NCI-H446 (cell line): ENCODE measurements around the gene SH3BGRL2.
"Not testable (repeated sequence)": the region's sequence is repeated elsewhere in the genome, so short reads cannot be mapped to it uniquely, and the experiment has no call there.

Experiments
- DNase-seq, 2 experiments: peaks; one replicate each; lab custom pipeline; 2025; lab: John Stamatoyannopoulos, UW

The SH3BGRL2 gene

DNA sequence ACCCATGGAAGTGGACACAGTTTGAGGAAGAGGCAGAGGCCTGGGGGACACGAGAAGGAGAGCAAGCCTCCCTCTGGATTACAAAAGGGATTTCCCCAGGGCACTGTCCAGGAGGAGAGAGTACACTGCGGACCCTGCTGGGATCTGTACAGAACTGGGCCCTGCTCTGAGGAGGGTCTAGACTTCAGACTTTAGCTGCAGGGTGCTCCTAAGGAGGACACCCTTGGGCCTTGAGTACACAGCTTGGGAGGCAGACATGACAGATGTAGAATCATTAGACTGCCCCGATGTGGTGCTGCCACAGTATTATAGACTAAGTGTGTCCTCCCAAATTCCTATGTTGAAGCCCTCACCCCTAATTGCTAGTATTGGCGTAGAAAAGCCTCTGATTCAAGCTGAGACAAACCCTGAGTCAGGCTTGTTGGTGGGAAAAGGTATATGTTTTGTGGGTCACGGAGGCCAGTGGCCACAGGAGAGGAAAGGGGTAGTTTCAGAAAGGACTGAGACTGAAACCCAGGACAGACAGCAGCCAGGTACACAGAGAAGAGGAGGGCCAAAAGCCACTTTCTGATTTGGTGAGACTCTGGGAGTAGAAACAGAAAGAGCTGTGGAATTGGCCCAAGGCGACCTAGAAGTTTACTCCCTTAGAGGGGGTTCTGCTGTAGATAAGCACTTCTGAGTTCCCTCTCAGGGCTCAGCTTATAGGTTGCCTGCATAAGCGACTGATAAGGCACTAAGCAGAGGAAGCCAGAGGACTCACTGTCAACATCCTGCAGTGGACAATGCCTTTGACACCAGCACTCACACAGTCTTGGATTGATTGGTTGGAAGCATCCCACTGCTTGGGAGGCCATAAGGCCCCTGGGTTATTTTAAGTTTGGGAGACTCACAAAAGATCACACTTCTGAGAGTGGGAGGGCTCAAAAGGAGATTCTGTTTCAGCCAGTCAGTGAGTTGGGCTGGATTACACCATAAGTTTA is 16.5 kb upstream of the SH3BGRL2 start:
- no peak for DNase-seq

DNA sequence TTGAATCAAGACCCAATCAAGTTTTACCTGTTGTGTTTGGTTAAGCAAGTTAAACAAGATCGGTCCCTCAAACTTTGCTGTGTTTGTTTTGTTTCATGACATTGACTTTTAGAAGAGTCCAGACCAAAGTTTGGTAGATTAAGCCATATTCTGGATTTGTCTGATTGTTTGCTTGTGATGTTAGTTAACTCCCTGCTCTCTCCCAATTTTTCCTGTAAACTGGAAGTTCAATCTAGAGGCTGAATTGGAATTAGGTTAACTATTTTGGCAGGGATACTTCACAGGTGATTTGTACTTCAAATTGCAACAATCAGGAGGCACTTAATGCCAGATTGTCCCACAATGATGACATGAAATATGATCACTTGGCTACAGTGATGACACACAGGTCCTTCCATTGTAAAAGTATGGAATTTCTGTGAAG is 13.6 kb upstream of the SH3BGRL2 start:
- no peak for DNase-seq

DNA sequence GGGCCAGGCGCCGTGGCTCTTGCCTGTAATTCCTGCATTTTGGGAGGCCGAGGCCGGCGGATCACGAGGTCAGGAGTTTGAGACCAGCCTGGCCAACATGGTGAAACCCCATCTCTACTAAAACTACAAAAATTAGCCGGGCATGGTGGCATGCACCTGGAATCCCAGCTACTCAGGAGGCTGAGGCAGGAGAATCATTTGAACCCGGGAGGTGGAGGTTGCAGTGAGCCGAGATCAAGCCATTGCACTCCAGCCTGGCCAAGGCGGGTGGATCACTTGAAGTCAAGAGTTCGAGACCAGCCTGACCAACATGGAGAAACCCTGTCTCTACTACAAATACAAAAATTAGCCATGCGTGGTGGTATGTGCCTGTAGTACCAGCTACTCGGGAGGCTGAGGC is 12.7 kb upstream of the SH3BGRL2 start:
- not testable (repeated sequence) for DNase-seq

DNA sequence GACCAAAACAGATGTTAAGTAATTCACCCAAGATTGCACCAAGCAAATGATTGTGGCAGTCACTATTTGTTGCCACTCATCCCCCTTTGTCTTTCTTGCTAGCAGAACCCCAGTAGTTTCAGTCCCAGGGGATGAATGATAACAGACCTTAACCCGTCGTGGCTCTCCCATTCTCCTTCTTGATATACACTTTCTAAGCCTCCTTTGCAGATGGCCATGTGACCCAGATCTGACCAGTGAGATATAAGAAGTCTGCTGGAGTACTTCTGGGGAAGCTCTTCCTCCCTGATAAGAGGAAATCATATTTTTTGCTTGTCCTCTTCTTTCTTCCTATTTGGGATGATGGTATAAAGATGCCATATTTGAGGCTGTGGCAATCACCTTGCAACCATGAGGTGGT is 9.6 kb upstream of the SH3BGRL2 start:
- no peak for DNase-seq

DNA sequence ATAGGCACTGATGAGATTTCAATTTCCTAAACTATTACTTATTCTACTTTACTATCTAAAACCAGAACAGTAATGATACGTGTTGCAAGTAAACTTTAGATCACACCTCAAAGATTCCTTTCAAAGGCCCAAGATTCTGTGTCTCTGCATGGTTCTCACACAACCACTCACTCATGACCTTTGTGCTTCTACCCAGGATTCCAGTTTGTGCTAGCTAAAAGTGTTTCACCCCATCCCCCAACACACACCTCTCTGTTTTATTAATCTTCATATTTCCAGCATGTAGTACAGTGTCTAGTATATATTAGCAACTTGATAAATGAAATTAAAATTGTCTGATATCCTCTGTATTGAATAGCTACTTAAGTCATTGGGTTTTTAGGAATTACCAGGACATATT is 8.8 kb upstream of the SH3BGRL2 start:
- no peak for DNase-seq

DNA sequence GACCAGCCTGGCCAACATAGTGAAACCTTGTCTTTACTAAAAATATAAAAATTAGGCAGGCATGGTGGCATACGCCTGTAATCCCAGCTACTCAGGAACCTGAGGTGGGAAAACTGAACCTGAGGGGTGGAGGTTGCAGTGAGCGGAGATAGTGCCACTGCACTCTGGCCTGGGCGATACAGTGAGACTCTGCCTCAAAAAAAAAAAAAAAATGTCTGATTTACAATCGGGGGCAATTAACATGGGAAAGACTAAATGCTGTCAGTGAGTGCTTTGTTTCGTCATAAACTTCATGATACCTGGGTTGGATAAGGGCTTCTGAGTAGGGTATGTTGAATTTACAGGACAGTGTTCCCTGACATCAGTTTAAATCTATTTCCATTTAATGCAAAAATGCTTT is 8.0 kb upstream of the SH3BGRL2 start:
- no peak for DNase-seq

DNA sequence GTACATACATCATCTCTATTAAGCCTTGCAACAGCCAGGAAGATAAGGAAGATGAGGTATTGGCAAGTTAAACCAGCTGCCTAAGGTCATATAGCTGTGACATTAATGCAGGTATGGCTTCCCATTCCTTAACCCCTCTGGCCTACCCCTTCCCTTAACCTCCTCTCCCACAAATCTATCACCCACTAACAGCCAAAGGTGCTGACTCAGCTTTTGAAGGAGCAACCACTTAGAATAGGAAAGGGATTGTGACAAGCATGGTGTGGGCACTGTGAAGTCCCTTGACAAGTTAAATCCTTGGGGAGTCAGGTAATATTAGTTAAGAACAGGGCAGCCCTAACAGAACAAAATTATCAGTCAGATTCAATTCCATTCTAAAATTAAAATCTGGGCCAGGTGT is 5.4 kb upstream of the SH3BGRL2 start:
- DNase-seq: no peak

DNA sequence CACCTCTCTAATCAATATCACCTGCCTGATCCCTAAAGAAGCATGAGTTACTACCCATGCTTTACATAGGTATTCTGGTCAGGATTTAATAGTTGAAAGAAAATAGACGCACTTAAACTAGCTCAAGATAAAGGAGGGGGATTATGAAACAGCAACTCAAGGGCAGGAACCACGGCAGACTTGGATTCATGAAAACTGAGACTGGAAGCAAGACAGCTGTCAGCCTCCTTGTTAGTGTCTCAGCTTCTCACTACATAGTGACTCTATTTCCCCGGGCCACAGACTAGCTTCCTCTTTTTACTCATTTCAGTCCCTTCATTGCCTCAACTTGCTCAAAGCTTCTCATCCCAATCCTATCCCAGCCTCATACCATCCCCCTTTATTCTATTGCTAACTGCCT is 4.3 kb upstream of the SH3BGRL2 start:
- DNase-seq: no peak

DNA sequence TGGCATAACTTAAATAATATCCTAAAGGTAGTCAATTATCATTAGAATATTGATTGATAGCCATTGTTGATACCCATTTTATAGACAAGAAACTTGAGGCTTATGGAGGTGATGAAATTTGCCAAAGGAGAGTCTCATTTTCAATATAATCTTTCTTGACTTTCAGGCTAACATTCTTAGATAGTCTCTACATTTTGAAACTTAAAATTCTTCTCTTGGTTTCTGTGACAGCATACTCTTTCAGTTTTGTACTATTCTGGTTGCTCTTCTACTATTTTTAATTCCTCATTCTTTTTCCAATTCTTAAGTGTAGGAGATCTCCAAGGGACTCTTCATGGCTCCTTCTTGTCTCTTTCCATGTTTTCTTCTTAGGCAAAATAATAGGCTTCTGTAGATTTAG is 3.7 kb upstream of the SH3BGRL2 start:
- no peak for DNase-seq

DNA sequence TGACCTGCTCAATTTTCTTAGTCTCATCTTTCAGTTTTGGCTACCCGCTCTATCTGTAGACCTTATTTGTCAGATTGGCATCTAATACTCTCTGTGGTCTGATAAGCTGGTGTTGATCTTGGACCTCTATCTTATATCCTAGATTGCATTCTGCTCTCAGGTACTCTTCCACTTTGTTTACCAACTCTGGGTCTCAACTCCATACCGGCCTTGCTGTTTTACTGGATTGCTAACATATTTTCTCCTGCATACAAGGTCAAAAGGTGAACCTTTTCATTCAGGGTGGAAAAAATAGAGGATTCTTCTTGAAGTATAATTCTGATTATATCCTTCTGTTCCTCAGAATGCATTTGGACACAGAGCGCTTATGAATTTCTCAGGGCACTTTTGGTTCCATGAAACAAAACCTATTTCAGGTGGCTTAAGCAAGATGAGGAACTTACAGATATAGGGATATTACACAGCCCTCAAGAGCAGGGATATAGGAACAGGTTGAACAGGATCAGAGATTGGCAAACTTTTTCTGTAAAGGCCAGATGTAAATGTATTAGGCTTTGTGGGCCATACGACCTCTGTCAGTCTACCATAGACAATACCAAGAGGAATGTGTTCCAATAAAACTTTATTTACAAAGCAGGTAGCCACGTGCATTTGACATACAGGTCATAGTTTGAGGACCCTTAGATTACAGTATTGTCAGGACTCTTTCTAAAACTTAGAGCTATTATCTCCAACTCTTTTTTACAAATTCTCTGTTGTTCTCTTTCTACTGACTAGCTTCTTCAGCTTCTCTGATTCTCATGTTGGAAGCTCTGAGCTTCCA is 2.5 kb upstream of the SH3BGRL2 start:
- DNase-seq: no peak

DNA sequence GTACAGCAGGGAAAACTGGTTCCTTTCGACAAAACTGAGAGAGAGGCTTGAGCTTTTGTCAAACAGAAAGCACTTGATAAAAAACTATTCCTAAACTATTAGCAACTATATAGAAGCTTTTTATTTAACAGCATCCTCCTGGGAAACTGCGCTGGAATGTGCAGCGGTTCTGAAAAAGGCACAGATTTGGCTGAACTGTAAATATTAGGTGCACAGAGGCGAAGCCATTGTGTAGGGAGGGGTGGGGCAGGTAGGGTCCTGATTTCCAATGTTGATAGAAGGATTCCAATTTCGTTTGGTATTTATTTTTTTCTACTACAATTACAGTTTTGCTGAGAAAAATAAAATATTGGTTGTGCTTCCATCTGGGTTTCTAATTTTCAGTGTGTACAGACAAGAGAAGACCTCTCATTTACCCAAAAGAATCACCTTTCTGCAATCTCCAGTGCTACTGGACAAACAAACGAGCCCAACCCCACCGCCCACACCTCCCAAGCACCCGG is 698 bp upstream of the SH3BGRL2 start:
- DNase-seq: no peak

DNA sequence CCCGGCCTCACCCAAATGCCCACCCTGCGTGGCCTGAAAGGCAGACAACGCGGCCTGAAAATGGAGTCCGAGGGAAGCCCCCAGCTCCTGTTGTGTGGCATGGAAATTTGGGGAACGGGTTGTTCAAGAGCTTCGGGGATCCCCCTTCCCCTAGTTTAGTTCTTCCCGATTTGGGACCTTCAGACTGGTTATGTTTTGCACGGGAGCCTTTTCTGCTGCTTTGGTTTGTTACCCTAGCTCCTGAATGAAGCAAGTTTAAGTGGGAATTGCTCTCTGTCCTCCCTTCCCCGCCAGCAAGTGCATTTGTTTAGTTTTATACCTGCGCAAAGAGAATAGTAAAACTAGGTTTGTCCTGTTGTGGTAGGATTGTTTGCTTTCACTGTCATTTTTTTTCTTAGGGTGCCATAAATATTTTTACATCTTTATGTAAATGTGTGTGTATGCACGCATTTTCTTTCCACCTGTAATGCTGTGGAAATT is 604 bp downstream of the SH3BGRL2 start:
- DNase-seq: no peak

DNA sequence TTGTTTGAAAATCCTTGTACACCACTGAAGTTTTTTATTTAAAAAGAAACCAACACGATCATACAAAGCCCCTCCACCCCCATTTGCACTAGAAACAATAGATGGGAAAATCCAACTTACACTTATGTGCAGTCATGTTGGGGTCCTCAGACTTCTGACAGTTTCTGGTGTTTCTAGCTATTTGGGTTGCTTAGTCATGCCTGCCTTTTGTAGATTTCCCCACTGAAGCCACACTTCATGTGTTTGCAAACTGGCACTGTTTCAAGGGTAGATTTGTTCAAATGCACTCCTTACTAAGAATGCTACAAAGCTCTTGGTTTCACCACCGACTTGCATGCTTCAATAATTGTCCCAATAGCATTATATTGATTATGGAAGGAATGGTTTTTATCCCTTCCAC is 1.5 kb downstream of the SH3BGRL2 start:
- DNase-seq: no peak

DNA sequence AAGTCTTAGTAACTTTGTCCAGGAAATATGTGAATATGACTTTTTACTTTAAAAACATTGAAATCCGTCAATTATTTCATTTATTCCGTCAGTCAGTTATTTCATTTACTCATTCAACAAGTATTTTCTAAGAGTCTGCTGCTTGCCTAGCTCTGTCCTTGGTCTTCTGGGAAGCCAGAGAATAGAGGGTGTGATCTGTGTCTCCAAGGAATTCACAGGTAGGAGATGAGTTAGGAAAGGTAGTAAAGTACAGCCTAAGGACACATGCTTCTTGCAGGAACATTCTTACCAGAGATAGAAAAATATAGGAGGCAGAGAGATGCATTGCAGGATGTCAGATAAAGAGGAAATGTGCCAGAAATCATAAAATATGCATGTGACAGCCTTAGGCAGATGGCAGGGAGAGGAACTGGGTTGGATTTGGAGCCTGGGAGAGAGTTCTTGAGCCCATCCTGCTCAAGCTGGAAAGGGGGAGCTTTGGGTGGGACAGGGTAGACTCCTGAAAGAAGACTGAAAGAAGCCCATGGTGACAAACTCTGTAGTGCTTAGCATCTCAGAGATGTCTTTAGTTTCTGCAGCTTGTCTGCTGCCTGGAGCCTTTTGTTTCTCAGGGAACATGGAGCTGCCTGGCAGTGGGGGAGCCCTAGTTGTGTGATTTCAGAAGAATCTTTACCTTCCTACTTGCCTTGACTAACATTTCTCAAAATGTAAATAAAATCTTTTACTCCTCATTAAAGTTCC is 3.5 kb downstream of the SH3BGRL2 start:
- peak in 1 of 2 experiments; percentile 7 for DNase-seq

DNA sequence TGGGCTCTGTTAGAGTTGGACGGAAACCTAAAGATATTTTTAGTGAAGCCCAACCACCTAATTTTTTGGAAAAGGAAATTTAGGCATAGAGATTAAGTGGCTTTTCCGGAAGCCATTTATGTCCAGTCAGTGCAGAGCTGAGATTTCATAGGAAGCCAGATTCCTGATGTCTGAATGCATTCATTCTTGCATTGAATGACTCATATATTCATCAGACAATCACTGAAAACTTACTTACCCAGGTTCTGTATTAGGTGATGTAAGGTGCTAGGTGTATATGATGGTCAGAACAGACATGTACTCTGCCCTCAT is 4.1 kb downstream of the SH3BGRL2 start:
- no peak for DNase-seq

DNA sequence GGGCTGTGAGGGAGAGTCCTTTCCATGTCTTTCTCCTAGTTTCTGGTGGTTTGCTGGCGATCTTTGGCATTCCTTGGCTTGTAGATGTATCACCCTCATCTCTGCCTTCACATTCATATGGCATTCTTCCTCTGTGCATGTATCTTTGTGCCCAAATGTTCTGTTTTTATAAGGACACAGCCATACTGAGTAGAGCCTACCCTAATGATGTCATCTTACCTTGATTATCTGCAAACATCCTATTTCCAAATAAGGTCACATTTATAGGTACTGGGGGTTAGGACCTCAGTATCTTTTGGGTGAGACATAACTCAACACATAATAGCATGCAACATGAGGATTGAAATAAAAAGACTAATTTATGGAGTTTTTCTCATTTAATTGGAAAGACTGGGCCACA is 5.5 kb downstream of the SH3BGRL2 start:
- no peak for DNase-seq

DNA sequence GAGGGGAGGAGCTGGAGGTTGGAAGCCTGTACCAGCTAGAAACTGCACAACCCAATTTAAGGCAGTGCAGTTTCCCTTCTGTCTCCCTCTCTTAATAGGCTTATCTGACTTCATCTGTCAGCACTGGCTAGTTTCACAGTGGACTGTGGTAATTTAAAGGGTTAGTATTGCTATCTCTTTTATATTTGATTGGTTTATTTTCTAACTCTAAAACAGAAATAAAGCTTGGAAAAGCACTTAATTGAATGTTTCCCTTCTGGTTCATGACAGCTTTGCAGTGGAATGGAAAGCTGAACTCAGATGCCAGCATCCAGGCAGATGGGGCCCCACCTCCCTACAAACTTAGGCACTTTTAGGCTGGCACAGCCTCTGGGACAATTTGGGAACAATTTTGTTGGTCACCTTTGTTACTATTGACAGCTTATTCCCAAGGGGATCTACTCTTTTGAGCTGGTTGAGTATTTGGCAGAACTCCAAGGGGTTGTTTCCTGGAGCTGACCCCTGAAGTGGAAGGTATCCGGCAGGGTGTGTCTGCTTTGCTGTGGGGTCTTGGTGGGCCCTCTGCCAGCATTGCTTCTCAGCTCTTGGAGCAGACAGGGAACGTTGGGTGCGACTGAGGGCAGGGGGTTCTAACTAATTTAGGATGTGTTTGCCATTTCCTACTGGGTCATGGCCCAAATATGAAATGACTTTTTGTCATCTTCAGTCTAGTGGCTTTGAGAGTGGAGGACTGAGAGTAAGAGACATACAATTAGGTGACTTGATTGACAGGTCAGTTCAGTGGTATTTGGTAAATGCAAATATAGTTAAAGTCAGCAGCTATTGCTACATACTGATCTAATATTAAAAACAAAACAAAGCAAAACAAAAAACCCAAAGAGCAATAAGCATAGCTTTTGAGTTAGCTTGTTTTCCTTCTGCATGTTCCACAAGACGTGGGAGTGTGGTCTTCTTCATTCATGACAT is 9.3 kb downstream of the SH3BGRL2 start:
- peak in 1 of 2 experiments; percentile 2 for DNase-seq

DNA sequence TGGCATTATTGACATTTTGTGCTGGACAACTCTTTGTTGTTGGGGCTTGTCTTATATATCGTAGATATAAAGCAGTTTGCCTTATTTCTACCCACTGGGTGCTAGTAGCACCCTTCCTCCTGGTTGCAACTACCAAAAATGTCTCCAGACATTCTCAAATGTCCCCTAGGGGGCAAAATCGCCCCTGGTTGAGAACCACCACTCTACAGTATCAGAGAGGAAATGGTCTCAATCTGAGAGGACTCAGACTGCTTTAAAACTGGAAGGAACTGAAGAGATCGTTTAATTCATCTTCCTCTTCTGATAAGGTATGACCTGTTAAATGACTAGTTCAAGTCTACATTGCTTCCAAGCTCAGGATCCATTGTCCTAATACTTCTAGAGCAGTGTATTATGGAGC is 14.9 kb downstream of the SH3BGRL2 start:
- no peak for DNase-seq

DNA sequence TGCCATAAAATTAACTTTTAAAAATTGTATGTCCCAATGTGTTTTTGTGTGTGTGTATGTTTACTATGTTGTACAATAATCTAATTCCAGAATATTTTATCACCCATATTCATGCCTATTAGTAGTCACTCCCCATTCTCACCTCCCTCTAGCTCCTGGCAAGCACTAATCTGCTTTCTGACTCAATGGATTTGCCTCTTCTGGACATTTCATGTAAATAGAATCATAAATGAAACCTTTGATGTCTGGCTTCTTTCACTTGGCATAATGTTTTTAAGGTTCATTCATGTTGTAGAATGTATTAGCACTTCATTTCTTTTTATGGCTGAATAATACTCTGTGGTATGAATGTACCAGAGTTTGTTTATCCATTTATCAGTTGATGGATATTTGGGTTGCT is 15.4 kb downstream of the SH3BGRL2 start:
- DNase-seq: no peak

DNA sequence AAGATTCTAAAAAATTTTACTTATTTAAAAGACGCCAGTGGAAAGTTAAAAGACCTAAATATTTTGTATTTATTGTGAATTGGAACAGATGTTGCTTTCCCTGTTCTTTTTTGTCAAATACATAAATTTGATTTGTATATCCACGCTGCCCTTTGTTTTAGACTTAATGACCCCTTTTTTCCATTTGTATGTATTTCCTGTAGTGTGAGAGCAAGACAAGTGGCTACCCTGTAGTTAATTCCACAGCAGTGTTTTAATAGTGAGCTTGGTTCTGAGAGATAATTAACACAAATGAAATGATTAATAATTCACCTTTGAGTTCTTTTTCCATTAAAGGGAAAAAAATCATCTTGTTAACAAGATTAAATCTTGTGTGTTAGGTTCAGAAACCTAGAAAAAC is 16.6 kb downstream of the SH3BGRL2 start:
- DNase-seq: no peak

DNA sequence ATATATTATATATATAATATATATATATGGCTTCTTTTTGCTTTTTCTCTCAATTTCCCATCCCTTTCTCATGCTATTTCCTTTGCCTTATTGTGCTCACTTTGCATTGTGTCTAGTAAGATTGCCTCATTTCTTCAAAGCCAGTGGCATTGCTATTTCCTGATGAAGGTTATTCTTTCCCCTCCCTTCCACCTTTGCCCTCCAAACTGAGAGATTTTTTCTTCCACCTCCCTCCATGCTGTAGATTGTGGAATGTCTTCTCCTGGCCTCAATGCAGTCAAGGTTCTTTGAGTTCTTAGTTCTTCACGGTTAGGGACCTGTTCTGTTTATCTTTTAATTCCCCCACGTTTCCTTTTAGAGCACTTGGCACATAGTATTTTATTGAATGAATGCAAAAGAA is 17.2 kb downstream of the SH3BGRL2 start:
- no peak for DNase-seq
